NB4 (cell line): Measurements from ENCODE around the gene CNTN5.

Experiments used
- DNase-seq: peaks from one replicate; pipeline ENCODE4 v3.0.0; 2010; ENCODE audit warnings: low read depth
- H3K4me3 ChIP-seq: one replicate; pipeline ENCODE4 v1.5.1; 2011; ENCODE audit warnings: mild to moderate bottlenecking, low read depth, low read length, moderate library complexity
- MYC ChIP-seq: IDR thresholded peaks from 2 replicates; pipeline ENCODE4 v1.6.1; 2011; ENCODE audit warnings: low read depth, low read length
- POLR2A ChIP-seq: IDR thresholded peaks from 2 replicates; pipeline ENCODE4 v1.6.1; 2011; ENCODE audit warnings: mild to moderate bottlenecking; ENCODE audit not compliant: insufficient read length; ENCODE audit errors: extremely low read depth
- TF ChIP-seq, protein P1 (sequence below): IDR thresholded peaks from 2 replicates; pipeline ENCODE4 v1.6.1; 2011; ENCODE audit warnings: low read depth, low read length
- TF ChIP-seq, protein P2 (sequence below): IDR thresholded peaks from one replicate; pipeline ENCODE4 v1.5.1; 2012; ENCODE audit warnings: low read depth, low read length

Gene CNTN5

DNA sequence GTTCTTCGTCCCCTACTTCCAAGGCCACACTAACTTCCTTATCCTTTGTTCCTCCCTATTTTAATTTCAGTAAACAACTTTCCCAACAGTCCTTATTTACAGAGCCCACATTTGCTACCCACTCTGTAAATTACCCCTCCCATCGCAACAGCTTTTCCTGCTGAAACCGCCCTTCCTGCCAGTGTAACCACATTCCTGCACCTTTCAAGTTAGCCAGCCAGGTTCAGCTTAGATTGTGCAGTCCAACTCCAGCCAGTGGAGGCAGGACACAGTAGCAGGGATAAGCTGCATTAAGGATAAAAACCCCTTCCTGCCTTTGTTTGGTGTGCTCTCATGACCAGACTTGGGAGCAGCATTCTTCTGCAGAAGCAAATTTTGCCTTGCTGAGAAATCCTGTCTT lies 898.0 kb downstream of the CNTN5 start:
- TF ChIP-seq, protein P1, sequence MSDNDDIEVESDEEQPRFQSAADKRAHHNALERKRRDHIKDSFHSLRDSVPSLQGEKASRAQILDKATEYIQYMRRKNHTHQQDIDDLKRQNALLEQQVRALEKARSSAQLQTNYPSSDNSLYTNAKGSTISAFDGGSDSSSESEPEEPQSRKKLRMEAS: no peak
- TF ChIP-seq MYC (no peak), POLR2A (no peak)
- TF ChIP-seq, protein P2, sequence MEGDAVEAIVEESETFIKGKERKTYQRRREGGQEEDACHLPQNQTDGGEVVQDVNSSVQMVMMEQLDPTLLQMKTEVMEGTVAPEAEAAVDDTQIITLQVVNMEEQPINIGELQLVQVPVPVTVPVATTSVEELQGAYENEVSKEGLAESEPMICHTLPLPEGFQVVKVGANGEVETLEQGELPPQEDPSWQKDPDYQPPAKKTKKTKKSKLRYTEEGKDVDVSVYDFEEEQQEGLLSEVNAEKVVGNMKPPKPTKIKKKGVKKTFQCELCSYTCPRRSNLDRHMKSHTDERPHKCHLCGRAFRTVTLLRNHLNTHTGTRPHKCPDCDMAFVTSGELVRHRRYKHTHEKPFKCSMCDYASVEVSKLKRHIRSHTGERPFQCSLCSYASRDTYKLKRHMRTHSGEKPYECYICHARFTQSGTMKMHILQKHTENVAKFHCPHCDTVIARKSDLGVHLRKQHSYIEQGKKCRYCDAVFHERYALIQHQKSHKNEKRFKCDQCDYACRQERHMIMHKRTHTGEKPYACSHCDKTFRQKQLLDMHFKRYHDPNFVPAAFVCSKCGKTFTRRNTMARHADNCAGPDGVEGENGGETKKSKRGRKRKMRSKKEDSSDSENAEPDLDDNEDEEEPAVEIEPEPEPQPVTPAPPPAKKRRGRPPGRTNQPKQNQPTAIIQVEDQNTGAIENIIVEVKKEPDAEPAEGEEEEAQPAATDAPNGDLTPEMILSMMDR: no peak
- no peak for DNase-seq
- no peak overlapping the region for H3K4me3 ChIP-seq

DNA sequence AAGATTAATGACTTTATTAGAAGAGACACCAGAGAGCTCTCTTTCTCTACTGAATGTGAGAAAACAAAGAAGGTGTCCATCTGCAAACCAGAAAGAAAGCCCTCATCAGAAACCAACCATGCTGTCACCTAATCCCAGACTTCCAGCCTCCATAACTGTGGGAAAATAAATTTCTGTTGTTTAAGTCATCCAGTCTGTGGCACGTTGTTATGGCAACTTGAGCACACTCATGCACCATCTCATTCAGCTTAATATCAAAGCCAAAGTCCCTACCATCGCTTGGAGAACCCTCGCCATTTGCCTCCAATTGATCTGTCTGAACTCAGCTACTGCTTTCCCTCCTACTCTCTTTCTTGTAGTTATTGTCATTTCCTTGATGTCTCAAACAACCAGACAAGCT lies 900.2 kb downstream of the CNTN5 start:
- H3K4me3 ChIP-seq: no peak overlapping the region

DNA sequence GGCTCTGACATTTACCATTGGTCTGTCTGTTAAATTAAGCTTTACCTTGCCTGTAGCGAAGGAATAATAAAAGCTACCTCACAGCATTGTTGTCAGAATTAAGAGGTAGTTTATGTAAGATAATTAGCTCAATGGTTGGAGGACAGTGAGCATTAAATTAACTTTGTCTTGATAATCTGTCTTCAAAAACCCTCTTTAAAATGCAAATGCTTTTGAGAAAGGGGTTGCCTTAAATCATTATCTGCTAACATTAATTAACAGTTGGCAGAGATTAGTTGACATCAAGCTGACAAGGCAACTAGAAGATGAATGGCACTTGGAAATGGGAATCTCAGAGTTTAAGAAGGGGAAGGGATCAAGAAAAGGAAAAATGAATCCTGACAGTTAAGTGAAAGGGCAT lies 905.2 kb downstream of the CNTN5 start:
- DNase-seq: no peak
- no peak overlapping the region for H3K4me3 ChIP-seq
- TF ChIP-seq, protein P1: no peak
- TF ChIP-seq MYC (no peak), POLR2A (no peak)
- TF ChIP-seq, protein P2: no peak

More for the DNA sequence above, 900.2 kb downstream of the CNTN5 start:
- no peak for TF ChIP-seq POLR2A
- TF ChIP-seq MYC: no peak
- TF ChIP-seq, protein P2: no peak
- TF ChIP-seq, protein P1: no peak
- no peak for DNase-seq

DNA sequence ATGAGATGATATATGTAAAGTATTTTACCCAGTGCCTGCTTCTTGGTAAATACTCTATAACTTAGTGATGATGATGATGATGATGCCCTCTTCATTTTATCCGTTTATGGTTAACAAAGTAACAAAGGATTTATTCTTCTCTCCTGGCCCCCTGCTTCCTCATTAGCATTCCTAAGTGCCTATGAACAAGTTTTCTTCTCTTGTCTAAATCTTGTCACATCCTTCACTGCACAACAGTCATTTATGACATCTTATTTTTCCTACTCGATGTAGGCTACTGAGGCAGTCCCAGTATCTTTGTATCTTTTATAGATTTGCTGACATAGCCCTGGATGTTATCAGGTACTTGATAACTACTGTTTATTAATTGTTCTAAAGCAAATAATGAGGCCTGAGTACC lies 911.9 kb downstream of the CNTN5 start:
- H3K4me3 ChIP-seq: no peak overlapping the region
- no peak for DNase-seq
- TF ChIP-seq MYC (no peak), POLR2A (no peak)
- TF ChIP-seq, protein P2: no peak
- TF ChIP-seq, protein P1: no peak

DNA sequence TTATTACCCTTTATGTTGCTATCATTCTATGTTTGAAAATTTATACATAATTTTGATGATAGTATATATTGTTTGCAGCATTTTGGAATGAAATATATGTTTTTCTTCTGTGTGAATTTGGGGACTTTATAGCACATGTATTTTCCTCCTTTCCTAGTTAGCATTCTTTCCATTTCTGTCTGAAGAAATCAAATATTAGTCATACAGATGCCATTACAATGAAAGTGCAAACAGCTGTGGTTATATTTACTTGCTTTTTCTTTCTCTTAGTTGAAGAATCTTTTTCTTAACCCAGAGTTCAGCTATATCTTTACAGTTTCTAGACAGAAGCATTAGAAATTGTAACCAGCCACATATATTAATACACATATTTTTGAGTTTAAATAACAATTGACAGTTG lies 913.3 kb downstream of the CNTN5 start:
- H3K4me3 ChIP-seq: no peak overlapping the region
- DNase-seq: no peak
- TF ChIP-seq MYC (no peak), POLR2A (no peak)
- TF ChIP-seq, protein P1: no peak
- TF ChIP-seq, protein P2: no peak

DNA sequence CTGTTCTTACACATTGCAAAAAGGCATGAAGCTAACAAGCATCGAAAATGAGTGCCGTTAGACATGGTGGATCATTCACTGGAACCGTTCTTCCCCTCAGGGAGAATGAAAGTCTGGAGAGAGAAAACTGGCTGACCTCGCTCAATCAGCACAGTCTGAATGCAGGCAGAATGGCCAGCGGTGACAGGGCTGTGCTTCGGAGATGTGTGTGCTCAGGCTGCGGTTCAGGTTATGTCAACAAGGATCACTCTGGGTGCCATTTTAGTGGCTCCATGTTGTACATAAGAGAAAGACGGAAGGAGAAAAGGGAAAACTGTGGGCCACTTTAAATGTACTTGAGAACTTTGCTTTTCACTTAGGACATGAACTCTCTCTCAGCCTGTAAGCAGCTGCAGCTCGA lies 916.6 kb downstream of the CNTN5 start:
- DNase-seq: no peak
- TF ChIP-seq, protein P2: no peak
- TF ChIP-seq MYC (no peak), POLR2A (no peak)
- no peak overlapping the region for H3K4me3 ChIP-seq
